ENCODE measurements around the gene XPA. TPM values are rescaled to one million over a fixed set of nuclear protein-coding genes. Genes with fewer than 3 reads are reported as not detected.

Gene XPA
- total and polyA plus RNA-seq, 10 donors: 11.4 to 24.2 (median 16.0) TPM

GRCh38 chr9:97717866-97718265, 20.7 kb upstream of the XPA start:
- intact Hi-C loops (cut with DNase I; ENCODE audit: low total_unique reads): no loop called here
- DNase-seq: no peak
- peaks cover 0 to 9% (median 7%) of the 10 kb centered on the region in 8 donors for H3K9me3 ChIP-seq
- no peak overlapping the region for H3K27ac ChIP-seq
- peaks cover 0 to 17% (median 0%) of the 10 kb centered on the region in 7 donors for H3K27me3 ChIP-seq (replicated peaks in 1 of 7)
- H3K4me1 ChIP-seq: no peaks in the 10 kb centered on the region
- no peak for TF ChIP-seq CTCF (IDR thresholded peaks at IDR 0.05 in 8 of 11, conservative IDR thresholded peaks at IDR 0.05 in 3 of 11)
- no peak for TF ChIP-seq POLR2A (IDR thresholded peaks at IDR 0.05)
- TF ChIP-seq POLR2AphosphoS5 (IDR thresholded peaks at IDR 0.05): no peak
- 49 to 77% (median 70%) methylated on average over 3 of the region's 3 CpGs for WGBS, 5 donors
- H3K4me3 ChIP-seq: no peak overlapping the region
- no peaks in the 10 kb centered on the region for H3K36me3 ChIP-seq

- TF ChIP-seq CTCF (IDR thresholded peaks at IDR 0.05 in 8 of 11, conservative IDR thresholded peaks at IDR 0.05 in 3 of 11) (no peak), POLR2AphosphoS5 (IDR thresholded peaks at IDR 0.05) (no peak), POLR2A (IDR thresholded peaks at IDR 0.05) (no peak)
- Histone ChIP-seq H3K27ac (no peak overlapping the region), H3K4me1 (peaks cover 0 to 11% (median 6%) of the 10 kb centered on the region in 6 donors), H3K4me3 (no peak overlapping the region), H3K36me3 (no peaks in the 10 kb centered on the region), H3K9me3 (no peaks in the 10 kb centered on the region), H3K27me3 (replicated peaks in 1 of 7) (peaks cover 0 to 22% (median 5%) of the 10 kb centered on the region in 7 donors)
- no peak for DNase-seq
- WGBS, 5 donors: 9 to 17% (median 11%) methylated on average over 3 of the region's 3 CpGs
- intact Hi-C loops (cut with DNase I; ENCODE audit: low total_unique reads): no loop called here
Measured at GRCh38 chr9:97714435-97714834, 17.3 kb upstream of the XPA start.

GRCh38 chr9:97711223-97711626, 14.1 kb upstream of the XPA start:
- Histone ChIP-seq H3K4me1 (peaks cover 0 to 11% (median 6%) of the 10 kb centered on the region in 6 donors), H3K27ac (no peak overlapping the region), H3K4me3 (no peak overlapping the region), H3K27me3 (replicated peaks in 1 of 7) (peaks cover 0 to 44% (median 6%) of the 10 kb centered on the region in 7 donors), H3K9me3 (no peaks in the 10 kb centered on the region), H3K36me3 (no peaks in the 10 kb centered on the region)
- no peak for TF ChIP-seq POLR2AphosphoS5 (IDR thresholded peaks at IDR 0.05)
- TF ChIP-seq POLR2A (IDR thresholded peaks at IDR 0.05): no peak
- TF ChIP-seq CTCF (IDR thresholded peaks at IDR 0.05 in 8 of 11, conservative IDR thresholded peaks at IDR 0.05 in 3 of 11): no peak
- no peak for DNase-seq
- intact Hi-C loops (cut with DNase I; ENCODE audit: low total_unique reads): loop anchor here (2.0 kb wide), 1 partner anchor 190 kb away; no protein-coding TSS in a partner anchor
- 12 to 29% (median 14%) methylated on average over 12 of the region's 12 CpGs for WGBS, 5 donors

GRCh38 chr9:97710356-97711222, 13.4 kb upstream of the XPA start:
- intact Hi-C loops (cut with DNase I; ENCODE audit: low total_unique reads): loop anchor here (2.0 kb wide), 1 partner anchor 190 kb away; no protein-coding TSS in a partner anchor
- peaks cover 0 to 44% (median 6%) of the 10 kb centered on the region in 7 donors for H3K27me3 ChIP-seq (replicated peaks in 1 of 7)
- H3K36me3 ChIP-seq: no peaks in the 10 kb centered on the region
- DNase-seq: no peak
- H3K4me1 ChIP-seq: peaks cover 0 to 11% (median 6%) of the 10 kb centered on the region in 6 donors
- 24 to 25% (median 25%) methylated on average over 9 of the region's 9 CpGs for WGBS, 5 donors
- no peak overlapping the region for H3K27ac ChIP-seq
- H3K4me3 ChIP-seq: no peak overlapping the region
- H3K9me3 ChIP-seq: no peaks in the 10 kb centered on the region
- TF ChIP-seq CTCF (IDR thresholded peaks at IDR 0.05 in 8 of 11, conservative IDR thresholded peaks at IDR 0.05 in 3 of 11) (peak; percentile 55 to 94 (median 84)), POLR2AphosphoS5 (IDR thresholded peaks at IDR 0.05) (no peak)

All from spleen (tissue), 11 donors.